Activated CD4-positive, alpha-beta T cell treated with anti-CD3 and anti-CD28 coated beads, Interleukin-2, amount 50 U/mL, for 4 hours (primary cell): ENCODE measurements around the gene ATP6V1E1.
"Not testable (repeated sequence)": the region's sequence is repeated elsewhere in the genome, so short reads cannot be mapped to it uniquely, and the experiment has no call there.

Source experiments
- DNase-seq, 2 experiments: peaks; one replicate each; pipeline ENCODE4 v3.0.0-alpha.2; 2020

ATP6V1E1 gene

DNA sequence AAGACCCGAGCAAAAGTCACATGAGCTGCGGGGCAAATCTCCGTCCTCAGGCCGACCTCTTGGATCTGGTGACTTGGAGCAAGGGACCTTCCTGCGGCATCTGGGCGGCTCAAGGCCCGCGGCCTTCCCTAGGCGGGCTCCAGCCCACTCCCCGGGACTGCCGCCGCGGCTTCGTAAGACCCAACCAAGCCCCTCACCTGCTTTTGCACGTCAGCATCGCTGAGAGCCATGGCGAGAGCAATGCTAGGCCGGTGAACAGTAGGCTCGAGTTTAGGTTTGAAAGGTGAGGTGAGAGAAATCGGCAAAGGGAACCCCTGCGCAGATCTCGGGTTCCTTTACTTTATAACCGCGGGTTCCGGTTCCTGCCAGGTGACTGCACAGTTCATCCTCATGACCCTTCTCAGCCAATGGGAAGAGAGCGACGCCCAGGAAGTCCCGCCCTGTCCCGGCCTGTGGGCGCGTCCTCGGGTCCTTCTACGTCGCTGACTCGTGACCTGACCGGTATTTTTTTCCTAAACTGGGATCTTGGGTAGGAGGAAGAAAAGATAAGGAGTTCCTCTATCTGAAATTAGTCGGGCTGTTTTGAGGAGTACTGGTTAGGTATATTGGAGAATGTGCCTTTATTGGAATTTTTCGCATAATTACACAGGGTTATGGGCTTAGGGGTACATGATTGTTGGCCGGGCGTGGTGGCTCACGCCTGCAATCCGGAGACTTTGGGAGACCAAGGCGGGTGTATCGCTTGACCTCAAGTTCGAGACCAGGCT lies at the start of gene ATP6V1E1:
ATP6V1E1 (minus strand) TSS at position 344 of the 767 bp plus-strand sequence; CDS start at position 230, 114 bp downstream.
- DNase-seq: peak; percentile 92 to 93

DNA sequence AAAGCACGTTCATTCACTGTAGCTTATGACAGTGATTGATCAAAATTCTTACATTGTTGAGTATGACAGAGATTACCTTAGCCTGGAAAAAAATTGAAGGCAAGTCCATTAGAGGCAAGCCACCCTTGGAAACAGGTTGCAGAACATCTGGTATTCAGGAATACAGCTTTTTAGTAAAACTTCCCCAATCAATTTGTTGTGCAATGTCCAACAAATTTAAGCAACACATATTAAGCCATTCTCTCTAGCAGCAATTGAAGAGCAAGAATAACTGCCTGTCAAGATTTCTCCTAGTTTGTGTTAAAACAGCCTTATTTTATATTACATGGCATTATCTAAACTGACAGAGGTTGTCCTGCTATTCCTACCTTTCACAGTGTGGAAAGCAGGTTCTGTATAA lies 47.0 kb upstream of the ATP6V1E1 start:
- DNase-seq: no peak

DNA sequence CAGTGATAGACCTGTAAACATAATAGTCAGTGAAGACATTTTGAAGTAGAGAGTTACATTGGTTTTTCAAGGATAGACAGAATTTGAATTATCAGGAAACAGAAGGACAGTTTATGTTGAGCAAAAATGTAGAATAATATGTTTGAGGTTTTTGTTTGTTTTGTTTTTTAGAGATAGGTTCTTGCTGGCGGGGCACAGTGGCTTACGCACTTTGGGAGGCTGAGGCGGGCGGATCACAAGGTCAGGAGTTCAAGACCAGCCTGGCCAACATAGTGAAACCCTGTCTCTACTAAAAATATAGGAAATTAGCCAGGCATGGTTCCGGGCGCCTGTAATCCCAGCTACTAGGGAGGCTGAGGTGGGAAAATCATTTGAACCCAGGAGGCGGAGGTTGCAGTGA lies 45.6 kb upstream of the ATP6V1E1 start:
- DNase-seq: no peak

DNA sequence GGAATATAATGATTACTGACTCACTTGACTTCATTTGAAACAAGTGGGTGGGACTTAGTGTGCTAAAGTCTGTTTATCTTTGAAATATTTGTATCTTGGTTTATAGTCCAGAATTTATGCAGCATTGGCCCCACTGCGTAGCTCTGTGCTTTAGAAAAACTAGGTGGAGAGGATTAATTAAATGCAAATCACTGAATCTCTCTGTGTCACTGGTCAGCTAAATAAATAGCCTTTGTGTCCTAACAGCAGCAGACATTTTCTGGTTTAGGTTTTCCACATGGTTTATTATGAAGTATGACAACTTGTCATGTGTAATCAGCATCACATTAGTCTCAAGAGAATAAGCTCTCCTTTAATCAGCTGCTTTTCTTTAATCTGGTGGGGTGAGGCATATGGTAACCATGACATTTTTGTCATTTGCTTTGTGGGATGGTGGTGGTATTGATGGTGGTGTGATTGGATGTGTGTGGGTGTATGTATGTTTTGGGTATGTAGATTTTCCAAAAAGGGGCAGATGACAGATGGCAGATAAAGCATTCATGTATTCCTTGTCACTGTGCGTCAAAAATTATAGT lies 44.0 kb upstream of the ATP6V1E1 start:
- DNase-seq: no peak

GRCh38 chr22:17671521-17672092 lies 43.1 kb upstream of the ATP6V1E1 start:
- not testable (repeated sequence) for DNase-seq

- no peak for DNase-seq
Measured at GRCh38 chr22:17665854-17666253, 37.3 kb upstream of the ATP6V1E1 start.

- no peak for DNase-seq
Measured at GRCh38 chr22:17665248-17665647, 36.7 kb upstream of the ATP6V1E1 start.

DNA sequence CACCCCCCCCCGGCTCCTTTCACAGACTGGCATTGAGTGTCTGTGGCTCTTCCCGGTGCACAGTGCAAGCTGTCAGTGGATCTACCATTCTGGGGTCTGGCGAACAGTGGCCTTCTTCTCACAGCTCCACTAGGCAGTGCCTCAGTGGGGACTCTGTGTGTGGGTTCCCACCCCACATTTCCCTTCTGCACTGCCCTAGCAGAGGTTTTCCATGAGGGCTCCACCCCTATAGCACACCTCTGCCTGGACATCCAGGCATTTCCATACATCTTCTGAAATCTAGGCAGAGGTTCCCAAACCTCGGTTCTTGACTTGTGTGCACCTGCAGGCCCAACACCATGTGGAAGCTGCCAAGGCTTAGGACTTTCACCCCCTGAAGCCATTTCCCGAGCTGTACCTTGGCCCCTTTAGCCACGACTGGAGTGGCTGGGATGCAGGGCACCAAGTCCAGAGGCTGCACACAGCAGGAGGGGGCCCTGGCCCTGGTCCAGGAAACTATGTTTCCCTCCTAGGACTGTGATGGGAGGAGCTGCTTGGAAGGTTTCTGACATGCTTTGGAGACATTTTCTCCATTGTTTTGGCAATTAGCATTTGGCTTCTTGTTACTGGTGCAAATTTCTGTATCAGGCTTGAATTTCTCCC lies 36.0 kb upstream of the ATP6V1E1 start:
- no peak for DNase-seq

GRCh38 chr22:17656870-17657395 lies 28.4 kb upstream of the ATP6V1E1 start:
- no peak for DNase-seq

DNA sequence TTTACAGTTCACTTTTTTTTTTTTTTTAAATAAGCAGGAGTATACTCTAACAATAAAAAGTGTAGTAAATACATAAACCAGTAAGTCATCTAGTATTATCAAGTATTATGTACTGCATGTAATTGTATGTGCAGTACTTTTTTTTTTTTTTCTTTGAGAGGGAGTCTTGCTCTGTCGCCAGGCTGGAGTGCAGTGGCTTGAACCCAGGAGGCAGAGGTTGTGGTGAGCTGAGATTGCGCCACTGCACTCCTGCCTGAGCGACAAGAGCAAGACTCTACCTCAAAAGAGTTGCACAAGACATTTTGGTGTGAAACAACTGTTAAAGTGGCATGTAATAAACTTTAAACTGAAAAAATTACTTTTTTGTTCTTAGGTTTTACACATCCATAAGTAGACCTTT lies 26.7 kb upstream of the ATP6V1E1 start:
- no peak for DNase-seq

DNA sequence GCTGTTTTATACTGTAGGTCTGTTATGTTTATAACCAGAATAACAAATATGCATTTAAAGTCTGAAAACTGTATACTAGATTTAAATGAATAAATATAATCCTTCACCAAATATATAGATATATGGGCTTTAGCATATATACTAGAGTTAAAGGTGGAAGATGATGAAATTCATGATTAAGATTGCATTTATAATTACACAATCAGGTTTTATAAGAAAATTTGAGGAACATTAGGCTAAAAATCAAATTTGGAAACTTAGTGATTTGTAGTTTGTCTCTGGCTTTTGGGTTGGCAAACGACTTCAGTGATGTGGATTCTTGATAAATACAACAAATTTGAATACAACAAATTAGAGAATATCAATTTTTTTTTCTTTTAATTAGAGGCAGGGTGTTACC lies 20.0 kb upstream of the ATP6V1E1 start:
- no peak for DNase-seq

- no peak for DNase-seq
Measured at GRCh38 chr22:17647991-17648390, 19.4 kb upstream of the ATP6V1E1 start.

- DNase-seq: no peak
Measured at GRCh38 chr22:17647452-17647851, 18.9 kb upstream of the ATP6V1E1 start.

- not testable (repeated sequence) for DNase-seq
Measured at GRCh38 chr22:17642357-17642756, 13.8 kb upstream of the ATP6V1E1 start.

DNA sequence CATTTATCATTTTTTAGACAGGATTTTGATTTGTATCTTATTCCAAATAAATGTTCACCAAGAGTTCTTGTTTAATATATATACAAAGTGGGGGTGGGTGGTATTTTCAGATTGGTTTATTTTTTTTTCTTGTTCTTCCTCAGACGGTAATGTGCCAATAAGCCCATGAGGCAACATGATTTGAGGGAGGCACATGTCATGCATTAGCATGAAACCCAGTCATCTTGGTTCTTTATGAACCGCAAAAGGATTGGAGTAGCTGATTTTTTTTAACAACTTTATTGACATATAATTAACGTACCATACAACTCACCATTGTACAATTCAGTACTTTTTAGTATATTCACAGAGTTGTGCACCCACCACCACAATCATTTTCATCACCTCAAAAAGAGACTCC lies 12.7 kb upstream of the ATP6V1E1 start:
- DNase-seq: no peak

GRCh38 chr22:17639247-17639741 lies 10.7 kb upstream of the ATP6V1E1 start:
- DNase-seq: no peak

DNA sequence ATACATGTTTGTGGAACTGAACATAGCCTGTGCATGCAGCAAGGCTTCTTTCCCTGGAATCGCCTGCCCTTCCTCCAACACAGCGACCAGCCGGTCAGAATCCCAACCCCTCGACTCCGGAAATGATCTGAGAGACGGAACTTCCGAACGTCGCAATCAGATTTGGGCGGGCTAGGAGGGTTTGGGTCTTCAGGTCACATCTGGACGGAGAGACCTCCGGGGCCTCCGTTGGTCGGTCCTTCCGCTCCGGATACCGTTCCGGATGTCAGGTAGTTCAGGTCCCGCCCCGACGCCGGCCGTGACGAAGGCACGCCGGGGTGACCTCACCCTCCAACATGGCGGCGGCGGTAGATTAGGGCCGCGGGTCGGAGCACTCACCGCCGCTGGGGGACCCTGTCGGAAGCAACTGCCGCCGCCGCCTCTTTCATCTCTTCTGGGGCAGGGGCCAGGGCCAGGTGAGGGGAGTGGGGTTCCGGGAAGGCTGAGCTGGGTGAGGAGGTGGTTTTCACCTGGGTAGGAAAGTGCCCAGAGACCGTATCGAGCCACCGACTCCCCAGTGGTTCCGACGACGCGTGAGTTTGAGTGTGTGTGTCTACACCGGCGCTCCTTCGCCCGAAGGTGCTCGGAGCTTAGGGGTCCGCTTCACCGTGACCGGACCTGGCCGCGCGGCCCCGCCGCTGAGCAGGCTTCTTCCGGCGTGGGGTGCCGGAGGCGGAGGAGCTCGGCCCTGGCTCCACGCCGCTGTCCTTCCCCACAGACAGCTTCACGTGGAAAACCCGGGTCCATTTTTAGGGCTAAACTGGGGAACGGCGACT lies 10.1 kb upstream of the ATP6V1E1 start, which contains the start of gene BCL2L13:
BCL2L13 (plus strand) TSS at position 326 of the 815 bp plus-strand sequence. CDS start 16,955 bp downstream, outside the sequence.
- DNase-seq: peak; percentile 81

DNA sequence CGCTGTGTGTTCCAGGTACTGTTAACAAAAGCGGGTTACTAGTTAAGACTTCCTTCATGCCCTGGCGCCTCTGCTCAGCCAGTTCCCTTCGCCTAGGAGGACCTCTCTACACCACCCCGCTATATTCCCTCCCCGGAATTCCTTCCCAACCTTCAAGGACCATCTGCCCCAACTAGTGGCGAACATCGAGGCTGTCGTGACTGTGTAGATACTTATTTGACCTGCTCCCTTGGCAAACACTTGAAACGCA lies 9.6 kb upstream of the ATP6V1E1 start:
- no peak for DNase-seq

GRCh38 chr22:17637490-17638181 lies 9.1 kb upstream of the ATP6V1E1 start:
- no peak for DNase-seq

DNA sequence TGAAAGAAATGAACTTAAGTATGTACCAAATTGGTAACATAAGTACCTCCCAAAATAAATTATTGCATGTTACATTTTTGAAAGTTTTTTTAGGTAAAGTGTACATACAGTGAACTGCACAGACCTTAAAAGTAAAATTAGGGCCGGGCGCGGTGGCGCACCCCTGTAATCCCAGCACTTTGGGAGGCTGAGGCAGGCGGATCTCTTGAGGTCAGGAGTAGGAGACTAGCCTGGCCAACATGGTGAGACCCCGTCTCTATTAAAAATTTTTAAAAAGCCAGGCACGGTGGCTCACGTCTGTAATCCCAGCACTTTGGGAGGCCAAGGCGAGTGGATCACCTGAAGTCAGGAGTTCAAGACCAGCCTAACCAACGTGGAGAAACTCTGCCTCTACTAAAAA lies 8.3 kb upstream of the ATP6V1E1 start:
- DNase-seq: not testable (repeated sequence)

DNA sequence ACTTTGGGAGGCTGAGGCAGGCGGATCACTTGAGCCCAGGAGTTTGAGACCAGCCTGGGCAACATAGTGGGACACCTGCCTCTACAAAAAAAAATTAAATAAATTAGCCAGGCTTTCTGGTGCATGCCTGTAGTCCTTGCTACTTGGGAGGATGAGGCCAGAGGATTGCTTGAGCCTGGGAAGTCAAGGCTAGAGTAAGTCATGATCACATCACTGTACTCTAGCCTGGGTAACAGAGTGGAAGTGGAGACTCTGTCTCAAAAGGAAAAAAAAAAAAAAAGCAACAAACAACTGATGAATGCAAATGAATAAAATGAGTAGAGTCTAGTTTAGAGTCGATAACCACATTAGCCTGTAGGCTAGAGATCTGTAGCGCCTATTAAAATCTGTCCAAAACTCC lies 6.1 kb upstream of the ATP6V1E1 start:
- DNase-seq: no peak

DNA sequence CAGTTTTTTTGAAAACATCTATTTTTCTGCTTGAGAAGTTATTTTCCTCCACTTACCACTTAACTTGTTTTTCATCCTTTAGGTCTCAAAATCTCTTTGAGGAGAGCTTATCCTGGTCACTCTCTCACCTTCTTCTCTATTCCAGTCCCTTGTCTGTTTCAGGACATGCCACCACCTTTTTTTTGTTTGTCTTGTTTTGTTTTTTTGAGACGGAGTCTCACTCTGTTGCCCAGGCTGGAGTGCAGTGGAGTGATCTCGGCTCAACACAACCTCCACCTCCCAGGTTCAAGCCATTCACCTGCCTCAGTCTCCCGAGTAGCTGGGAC lies 5.4 kb upstream of the ATP6V1E1 start:
- DNase-seq: no peak
